Stimulated activated CD8-positive, alpha-beta memory T cell treated with anti-CD3 and anti-CD28 coated beads, Interleukin-4, amount 100 ng/mL, for 1 hour (primary cell): ENCODE measurements around the gene CASP14.
"Not testable (repeated sequence)": the region's sequence is repeated elsewhere in the genome, so short reads cannot be mapped to it uniquely, and the experiment has no call there.

Source experiments
- DNase-seq, 2 donors: peaks; one replicate each; pipeline ENCODE4 v3.0.0-alpha.2; 2020; ENCODE audit warnings: low read depth in 2 of 2, low spot score in 1 of 2

CASP14 gene

DNA sequence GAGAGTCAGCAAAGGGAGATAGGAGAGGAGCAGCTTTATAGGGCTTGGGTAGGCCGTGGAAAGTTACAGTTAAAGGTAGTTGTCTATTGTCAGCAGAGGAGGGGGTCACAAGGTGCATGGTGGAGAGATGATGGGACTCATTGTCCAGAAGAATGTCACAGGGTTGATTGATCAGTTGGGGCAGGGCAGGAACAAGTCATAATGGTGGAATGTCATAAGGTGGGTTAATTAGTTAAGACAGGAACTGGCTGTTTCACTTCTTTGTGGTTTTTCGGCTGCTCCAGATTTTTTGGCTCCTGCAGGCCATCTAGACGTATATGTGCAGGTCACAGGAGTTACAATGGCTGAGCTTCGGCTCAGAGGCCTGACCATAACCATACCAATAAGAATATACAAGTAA lies 21.1 kb downstream of the CASP14 start:
- DNase-seq: not testable (repeated sequence)

DNA sequence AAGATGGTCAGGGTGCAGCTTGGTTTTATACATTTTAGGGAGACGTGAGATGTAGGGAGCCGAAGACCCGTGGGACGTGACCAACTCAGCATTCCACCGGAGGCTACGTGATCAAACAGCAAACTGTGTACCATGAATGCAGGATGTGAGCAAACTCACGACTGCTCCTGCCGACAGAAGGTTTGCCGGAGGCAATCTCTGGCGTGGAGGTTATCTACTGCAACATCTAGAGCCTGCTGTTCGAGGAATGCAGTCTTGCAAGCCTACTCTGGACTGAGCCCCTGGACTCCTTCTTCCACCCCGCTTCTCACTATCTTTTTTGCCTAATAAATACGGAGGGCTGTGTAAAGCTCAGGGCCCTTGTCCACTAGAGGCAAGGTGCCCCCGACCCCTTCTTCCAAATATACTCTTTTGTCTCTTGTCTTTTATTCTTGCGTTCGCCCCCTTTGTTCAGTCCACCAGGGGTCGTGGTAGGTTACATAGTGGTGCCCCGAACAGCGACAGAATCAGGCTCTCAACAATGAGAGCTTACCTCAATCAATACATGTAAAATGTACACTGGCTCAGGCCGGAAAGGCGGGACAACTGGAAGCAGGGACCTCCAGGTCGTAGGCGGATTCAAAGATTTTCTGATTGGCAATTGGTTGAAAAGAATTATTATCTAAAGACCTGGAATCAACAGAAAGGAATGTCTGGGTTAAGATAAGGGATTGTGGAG lies 23.8 kb downstream of the CASP14 start:
- no peak for DNase-seq

DNA sequence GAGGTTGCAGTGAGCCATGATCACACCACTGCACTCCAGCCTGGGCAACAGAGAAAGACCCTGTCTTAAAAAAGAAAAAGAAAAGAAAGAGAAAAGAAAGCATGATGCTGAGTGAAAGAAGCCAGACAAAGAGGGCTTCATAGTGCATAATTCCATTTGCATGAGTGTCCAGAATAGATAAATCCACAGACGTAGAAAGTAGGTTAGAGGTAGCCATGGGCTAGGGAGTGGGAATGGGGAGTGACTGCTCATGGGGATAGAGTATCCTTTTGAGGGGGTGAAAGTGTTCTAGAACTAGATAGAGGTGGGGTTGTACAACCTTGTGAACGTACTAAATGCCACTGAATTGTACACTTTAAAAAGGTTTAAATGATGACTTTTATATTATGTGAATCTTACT lies 25.1 kb downstream of the CASP14 start:
- no peak for DNase-seq

DNA sequence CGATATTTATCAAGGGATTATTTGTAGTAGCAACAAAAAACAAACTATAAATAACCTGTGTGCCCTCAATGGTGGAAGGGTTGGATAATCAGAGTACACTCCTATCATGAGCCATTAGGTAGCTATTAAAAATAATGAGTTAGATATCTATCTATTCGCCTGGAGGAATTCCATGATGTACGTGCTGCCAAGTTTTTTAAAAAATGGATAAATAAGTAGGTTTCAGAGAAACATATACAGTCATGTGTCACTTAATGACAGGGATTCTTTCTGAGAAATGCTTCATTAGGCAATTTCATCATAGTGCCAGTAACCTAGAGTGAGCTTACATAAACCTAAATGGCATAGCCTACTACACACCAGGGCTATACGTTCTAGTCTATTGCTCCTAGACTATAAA lies 26.5 kb downstream of the CASP14 start:
- no peak for DNase-seq

DNA sequence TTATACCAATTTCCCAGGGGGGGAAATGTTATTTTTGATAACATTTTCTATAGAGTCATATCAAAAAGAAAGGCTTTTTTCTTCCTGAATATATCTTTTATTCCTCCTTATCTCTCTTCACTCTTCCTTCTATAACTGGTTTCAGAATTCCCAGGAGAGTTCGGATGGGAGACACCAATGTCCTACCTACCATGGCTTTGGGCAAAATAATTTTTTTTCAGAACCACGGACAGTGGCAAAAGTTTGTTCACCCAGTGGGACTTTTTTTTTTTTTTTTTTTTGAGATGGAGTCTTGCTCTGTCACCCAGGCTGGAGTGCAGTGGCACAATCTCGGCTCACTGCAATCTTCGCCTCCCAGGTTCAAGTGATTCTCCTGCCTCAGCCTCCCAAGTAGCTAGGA lies 30.7 kb downstream of the CASP14 start:
- DNase-seq: not testable (repeated sequence)

DNA sequence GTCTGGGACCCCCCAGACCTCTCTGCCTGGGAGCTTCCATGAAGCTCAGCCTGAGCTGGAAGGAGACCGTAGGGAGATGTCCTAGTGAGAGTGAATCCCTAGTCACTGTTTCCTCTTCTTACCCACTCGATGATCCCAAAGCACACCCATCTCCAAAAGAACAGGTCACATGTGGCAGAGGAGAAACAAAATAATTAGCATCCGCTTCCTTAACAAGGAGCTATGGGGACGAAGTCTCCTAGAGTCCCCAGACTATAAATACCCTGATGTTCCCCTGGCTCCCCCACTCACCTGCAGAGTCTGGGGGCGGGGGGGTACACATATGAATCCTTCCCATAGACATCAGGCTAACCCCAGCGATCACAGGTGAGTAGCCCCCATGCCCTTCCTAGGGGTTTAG lies 32.6 kb downstream of the CASP14 start, which contains the start of gene OR1I1:
TSS of gene OR1I1 (plus strand) at position 301 of the 400 bp plus-strand sequence. CDS start 4,855 bp downstream, outside the sequence.
- DNase-seq: no peak

DNA sequence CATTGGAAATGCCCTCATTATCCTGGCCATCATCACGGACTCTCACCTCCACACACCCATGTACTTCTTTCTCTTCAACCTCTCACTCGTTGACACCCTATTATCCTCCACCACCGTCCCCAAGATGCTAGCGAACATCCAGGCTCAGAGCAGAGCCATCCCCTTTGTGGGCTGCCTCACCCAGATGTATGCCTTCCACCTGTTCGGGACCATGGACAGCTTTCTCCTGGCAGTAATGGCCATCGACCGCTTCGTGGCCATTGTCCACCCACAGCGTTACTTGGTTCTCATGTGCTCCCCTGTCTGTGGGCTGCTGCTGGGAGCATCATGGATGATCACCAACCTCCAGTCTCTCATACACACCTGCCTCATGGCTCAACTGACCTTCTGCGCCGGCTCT lies 37.9 kb downstream of the CASP14 start:
- DNase-seq: no peak

DNA sequence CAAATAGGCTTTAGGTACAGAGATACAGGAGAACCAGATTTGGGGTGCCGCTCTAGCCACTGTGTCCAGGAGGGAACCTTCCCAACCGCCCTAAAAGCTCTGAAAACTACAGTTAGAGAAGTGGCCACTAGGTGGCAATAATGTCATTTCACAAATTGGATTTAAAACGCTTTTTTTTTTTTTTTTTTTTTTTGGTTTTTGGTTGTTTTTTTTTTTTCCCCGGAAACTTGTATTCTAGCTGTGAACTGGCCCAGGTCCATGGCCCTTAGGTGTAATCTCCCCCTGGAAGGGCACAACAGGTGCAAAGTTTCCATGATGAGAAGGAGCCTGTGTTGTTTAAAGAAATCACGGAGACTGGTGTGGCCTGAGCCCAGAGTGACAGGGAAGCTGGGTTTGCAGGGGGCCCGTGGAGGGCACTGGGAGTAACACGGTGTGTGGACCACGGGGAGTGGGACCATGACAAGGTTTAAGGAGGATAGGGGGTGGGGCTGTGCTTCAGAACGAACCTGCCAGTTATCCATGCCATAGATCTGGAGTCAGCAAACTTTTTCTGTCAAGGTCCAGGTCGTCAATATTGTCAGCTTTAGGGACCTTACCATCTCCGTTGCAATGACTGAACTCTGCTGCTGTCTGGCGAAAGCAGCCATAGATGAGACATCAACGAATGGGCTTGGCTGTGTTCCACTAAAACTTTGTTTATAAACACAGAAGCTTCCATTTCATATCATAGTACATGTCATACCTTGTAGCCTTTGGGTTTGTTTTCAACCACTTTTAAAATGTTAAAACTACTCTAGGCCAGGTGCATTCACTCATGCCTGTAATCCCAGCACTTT lies 42.9 kb downstream of the CASP14 start:
- peak in 1 of 2 donors; percentile 14 for DNase-seq

DNA sequence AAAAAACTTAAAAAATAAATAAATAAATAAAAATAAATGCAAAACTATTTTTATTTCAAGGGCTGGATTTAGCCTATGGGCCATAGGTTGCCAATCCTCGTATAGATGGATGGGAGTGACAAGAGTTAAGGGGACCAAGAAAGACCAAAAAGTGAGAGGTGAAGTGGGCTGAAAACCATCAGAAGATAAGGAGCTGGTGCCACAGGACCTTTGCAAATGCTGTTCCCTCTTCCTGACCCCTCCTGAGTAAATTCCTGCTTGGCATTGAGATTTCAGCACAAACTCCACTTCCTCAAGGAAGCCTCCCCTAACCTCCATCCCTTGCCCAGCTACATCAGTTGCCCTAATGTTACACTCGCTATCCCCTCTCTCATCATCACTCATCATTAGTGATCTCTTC lies 43.7 kb downstream of the CASP14 start:
- no peak for DNase-seq

DNA sequence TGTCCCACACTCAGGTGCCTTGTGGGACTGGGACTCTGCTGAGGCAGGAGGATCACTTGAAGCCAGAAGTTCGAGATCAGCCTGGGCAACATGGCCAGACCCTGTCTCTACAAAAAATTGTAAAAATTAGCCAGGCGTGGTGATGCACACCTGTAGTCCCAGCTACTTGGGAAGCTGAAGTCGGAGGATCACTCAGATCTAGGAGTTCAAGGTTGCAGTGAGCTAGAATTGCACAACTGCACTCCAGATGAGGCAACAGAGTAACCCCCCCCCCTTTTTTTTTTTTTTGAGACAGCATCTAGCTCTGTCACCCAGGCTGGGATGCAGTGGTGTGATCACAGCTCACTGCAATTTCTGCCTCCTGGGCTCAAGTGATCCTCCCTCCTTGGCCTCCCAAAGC lies 46.9 kb downstream of the CASP14 start:
- no peak for DNase-seq

DNA sequence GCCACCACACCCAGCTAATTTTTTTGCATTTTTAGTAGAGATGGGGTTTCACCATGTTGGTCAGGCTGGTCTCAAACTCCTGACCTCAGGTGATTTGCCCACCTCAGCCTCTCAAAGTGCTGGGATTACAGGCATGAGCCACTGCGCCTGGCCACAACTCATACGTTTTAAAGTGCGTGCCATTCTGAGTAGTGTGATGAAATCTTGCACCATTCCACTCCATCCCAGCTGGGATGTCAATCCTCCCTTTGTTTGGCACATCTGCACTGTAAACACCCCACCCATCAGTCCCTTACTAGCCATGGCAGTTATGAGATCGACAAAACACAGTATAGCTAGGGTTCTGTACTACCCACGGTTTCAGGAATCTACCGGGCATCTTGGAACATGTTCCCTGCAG lies 48.7 kb downstream of the CASP14 start:
- DNase-seq: not testable (repeated sequence)

DNA sequence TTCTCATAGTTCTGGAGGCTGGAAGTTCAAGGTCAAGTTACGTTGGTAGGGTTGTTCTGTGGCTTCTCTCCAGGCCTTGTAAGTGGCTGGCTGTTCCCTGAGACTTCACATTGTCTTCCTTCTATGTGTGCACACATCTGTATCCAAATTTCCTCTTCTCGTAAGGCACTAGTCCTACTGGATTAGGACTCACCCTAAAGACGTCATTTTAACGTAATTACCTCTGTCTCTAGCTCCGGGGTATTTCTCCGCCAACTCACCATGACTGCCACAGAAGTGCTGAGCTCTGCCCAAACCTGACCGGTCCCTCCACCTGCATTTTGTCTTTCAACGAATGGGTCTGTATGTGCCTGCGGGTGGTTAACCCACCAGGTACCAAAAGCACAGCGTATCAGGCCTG lies 49.2 kb downstream of the CASP14 start:
- no peak for DNase-seq

DNA sequence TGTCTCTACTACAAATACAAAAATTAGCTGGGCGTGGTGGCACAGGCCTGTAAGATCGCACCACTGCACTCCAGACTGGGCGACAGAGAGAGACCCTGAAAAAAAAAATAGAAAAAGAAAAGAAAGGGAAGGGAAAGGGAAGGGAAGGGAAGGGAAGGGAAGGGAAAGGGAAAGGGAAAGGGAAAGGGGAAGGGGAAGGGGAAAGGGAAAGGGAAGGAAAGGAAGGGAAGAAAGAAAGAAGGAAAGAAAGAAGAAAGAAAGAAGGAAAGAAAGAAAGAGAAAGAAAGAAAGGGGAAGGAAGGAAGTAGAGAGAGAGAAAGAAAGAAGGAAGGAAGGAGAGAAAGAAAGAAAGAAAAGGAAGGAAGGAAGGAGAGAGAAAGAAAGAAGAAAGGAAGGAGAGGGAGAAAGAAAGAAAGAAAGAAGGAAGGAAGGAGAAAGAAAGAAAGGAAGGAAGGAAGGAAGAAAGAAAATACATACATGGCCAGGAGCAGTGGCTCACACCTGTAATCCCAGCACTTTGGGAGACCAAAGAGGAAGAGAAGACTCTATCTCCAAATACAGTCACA lies 49.8 kb downstream of the CASP14 start:
- no peak for DNase-seq

DNA sequence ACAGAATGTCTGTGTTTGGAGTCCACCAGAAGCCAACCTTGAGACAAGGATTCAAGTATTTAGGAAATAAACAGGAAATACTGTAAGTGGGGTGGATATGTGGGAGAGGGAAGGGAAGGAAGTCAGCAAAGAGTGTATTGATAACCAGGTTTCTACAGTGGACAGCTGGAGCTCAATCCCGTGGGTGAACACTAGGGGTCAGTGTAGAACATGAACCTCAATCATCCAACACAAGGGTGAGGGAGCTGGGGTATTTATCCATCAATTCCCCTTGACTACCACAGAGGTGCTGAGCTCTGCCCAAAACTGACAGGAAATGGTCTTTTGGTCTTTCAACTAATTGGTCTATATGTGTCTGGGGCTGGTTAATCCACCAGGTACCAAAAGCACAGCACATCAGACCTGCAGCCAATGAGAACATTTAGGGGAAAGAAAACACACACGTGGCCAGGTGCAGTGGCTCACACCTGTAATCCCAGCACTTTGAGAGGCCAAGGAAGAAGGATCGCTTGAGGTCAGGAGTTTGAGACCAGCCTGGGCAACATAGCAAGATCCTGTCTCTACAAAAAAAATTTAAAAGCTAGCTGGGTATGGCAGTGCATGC lies 52.3 kb downstream of the CASP14 start:
- DNase-seq: no peak

DNA sequence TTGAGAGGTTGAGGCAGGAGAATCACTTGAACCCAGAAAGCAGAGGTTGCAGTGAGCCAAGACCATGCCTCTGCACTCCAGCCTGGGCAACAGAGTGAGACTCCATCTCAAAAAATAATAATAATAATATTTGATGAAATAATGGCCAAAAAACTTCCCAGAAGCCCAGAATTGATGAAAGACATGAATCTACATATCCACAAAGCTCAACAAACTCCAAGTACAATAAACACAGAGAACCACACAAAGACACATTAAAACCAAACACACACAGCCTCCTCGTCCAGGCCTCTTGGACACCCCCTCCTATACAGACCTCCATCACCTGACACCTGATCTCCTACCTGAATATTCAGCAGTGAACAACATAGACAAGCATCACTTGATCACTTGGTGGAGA lies 54.7 kb downstream of the CASP14 start:
- DNase-seq: no peak

DNA sequence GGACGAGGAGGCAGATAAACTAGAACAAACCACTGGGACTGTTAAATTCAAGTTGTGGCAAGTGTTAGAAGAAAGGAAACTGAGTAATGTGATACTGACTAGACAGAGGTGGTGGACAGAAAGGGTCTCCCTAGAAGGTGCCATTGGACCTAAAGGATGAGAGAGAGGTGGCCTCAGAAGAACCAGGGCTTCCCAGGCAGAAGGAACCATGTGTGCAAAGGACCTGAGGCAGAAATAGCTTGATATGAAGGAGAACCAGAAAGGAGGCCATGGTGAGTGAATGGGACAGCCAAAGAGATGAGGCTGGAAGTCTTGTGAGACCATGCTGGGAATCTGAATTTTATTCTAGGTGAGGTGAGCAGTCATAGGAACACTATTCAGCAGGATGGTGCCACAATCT lies 55.1 kb downstream of the CASP14 start:
- DNase-seq: no peak

DNA sequence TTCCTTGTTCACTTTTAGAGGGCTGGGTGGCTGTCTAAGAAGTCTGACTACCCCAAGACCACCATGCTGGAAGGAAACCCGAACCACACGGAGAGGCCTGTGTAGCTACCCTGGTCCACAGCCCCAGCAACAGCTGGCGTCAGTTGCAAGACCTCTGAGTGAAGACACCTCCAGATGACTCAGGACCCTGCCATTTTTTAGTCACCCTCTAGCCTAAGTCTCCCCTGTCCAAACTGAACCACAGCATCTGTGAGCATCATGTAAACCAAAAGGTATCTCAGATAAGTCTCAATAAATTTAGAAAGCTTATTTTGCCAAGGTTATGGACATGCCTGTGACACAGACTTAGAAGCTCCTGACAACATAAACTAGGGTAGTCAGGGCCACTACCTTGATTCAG lies 55.8 kb downstream of the CASP14 start:
- DNase-seq: no peak

DNA sequence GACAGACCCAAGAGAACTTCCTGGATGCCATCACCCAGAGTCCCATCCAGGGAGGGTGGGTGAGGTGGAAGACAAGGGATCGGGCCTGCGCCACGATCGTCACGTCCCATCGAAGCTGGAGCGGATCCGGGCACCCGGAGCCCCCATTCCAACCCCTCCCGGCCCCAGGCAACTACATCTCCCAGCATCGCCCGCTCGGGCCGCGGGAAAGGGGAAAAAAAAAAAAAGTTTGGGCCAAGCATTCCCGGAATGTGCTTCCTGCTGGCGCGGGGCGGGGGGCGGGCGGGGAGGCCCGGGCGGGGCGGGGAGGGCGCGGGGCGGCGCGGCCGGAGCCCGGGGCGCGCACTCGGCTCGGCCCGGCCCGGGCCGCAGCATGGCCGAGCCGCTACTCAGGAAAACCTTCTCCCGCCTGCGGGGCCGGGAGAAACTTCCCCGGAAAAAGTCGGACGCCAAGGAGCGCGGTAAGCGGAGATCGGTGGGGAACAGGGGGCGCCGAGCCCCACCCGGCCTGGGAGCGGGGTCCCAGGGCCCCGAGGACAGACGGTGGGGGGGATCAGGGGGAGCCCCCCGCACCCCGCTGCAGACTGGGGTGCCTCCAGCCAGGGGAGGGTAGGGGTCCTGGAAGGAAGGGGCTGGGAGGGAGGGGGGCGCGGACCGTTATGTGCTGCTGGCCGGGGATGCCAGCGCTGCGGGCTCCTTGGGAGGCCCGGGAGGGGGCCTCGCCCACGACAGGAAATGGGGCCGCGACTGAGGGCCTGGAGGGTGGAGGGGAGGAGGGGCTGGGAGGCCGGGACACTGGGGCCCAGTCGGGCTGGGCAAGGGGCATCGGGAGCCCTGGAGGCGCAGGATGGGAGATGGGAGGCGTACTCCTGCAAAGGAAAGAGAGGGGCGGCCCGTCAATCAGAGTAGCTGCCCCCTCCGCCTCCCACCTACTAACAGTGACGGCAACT lies 58.1 kb downstream of the CASP14 start, which contains the start of gene SYDE1:
TSS of gene SYDE1 (plus strand) at position 341 of the 950 bp plus-strand sequence. CDS start at position 374, 33 bp downstream.
- no peak for DNase-seq
